Tibial nerve (tissue), 4 donors: ENCODE results near the gene TGFBI. TPM values are rescaled to one million over a fixed set of nuclear protein-coding genes. Genes with fewer than 3 reads are reported as not detected.

Experiments
- DNase-seq, 2 donors: peaks; one replicate each; pipeline ENCODE4 v3.0.0-alpha.2; 2019; ENCODE audit warnings: low spot score in 2 of 2
- H3K27ac ChIP-seq, 4 donors: fragments of 200-600 bp; sonication (generic) in 3 of 4; one replicate each; pipeline ENCODE4 v1.5.1; 2017 to 2019; ENCODE audit warnings: mild to moderate bottlenecking in 1 of 4
- H3K27me3 ChIP-seq, 2 donors: fragments of 200-600 bp; sonication (generic) in 1 of 2; one replicate each; pipeline versions ENCODE4 v1.5.1 to v1.6.0; 2017 to 2019
- H3K36me3 ChIP-seq, 3 donors: fragments of 200-600 bp; sonication (generic); one replicate each; pipeline ENCODE4 v1.5.1; 2018 to 2019
- H3K4me1 ChIP-seq, 4 donors: fragments of 200-600 bp; sonication (generic) in 3 of 4; one replicate each; pipeline ENCODE4 v1.5.1; 2017 to 2019
- H3K4me3 ChIP-seq, 4 donors: fragments of 200-600 bp; sonication (generic) in 3 of 4; one replicate each; pipeline ENCODE4 v1.5.1; 2017 to 2019; ENCODE audit warnings: mild to moderate bottlenecking in 1 of 4, moderate library complexity in 1 of 4
- H3K9me3 ChIP-seq, 4 donors: fragments of 200-600 bp; sonication (generic) in 3 of 4; one replicate each; pipeline ENCODE4 v1.5.1; 2017 to 2019
- CTCF ChIP-seq, 5 experiments: fragments of 200-600 bp in 3 of 5; fragments of 450-650 bp in 2 of 5; sonication (generic) in 3 of 5; IDR thresholded peaks; one replicate each; pipeline ENCODE4 v1.5.1; 2016 to 2019; ENCODE audit warnings: antibody characterized with exemption in 5 of 5, mild to moderate bottlenecking in 3 of 5, moderate library complexity in 2 of 5
- EP300 ChIP-seq, 2 donors: sonication (generic); formaldehyde crosslinking; IDR thresholded peaks; one replicate each; pipeline ENCODE4 v1.6.1; 2017; ENCODE audit warnings: antibody characterized with exemption in 2 of 2, mild to moderate bottlenecking in 1 of 2
- POLR2A ChIP-seq, 2 donors: fragments of 450-650 bp; IDR thresholded peaks; one replicate each; pipeline ENCODE4 v1.6.1; 2017; ENCODE audit warnings: antibody characterized with exemption in 2 of 2, mild to moderate bottlenecking in 2 of 2, moderate library complexity in 2 of 2
- WGBS, 2 donors: methylation state at CpG; one replicate each; pipeline ENCODE4 v1.1.5; 2018; 5-methylcytosine and 5-hydroxymethylcytosine counted together
- total RNA-seq, 4 donors: library from RNA; depleted of rRNA; stranded (reverse); fragments of >200 nt; gene quantifications; one replicate each; pipeline ENCODE4 v1.1.0, GENCODE V29; 2016

TGFBI gene
- total RNA-seq, 4 donors from 2014 or later, result 158 to 291 (median 212) TPM

DNA sequence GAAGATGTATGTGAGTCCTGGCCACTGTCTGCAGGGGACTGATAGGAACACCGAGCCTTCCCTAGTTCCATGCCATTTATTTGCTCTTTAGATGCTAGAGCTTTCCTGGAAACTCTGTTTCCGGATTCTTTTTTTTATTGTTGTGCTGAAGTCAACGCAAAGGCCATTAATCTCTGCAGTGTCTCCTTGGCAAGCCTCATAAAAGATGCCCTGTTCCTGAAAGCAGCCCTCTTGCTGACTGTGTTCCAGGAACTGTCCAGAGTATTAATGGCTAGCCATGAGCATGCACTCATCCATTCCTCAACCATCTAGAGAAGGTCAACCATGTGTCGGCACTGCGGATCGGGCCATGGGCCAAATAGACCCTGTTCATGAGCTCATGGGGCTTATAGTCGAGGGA, 61.0 kb downstream of the TGFBI start:
- Histone ChIP-seq H3K4me3 (no peak overlapping the region), H3K27me3 (no peaks in the 10 kb centered on the region), H3K9me3 (no peaks in the 10 kb centered on the region), H3K4me1 (peaks cover 0 to 10% (median 6%) of the 10 kb centered on the region in 4 donors), H3K27ac (no peak overlapping the region), H3K36me3 (no peaks in the 10 kb centered on the region)
- WGBS, 2 donors, result 45 to 52% methylated on average over 7 of the region's 7 CpGs
- no peak for TF ChIP-seq EP300 (IDR thresholded peaks at IDR 0.05)
- no peak for DNase-seq

- no peak overlapping the region for H3K4me3 ChIP-seq
- H3K9me3 ChIP-seq, result no peaks in the 10 kb centered on the region
- H3K4me1 ChIP-seq, result peaks cover 0 to 10% (median 6%) of the 10 kb centered on the region in 4 donors
- H3K27ac ChIP-seq, result no peak overlapping the region
- no peak for DNase-seq
- WGBS, 2 donors, result 90 to 95% methylated on average over 4 of the region's 4 CpGs
- no peaks in the 10 kb centered on the region for H3K36me3 ChIP-seq
- TF ChIP-seq CTCF (IDR thresholded peaks at IDR 0.05), result no peak
- TF ChIP-seq POLR2A (IDR thresholded peaks at IDR 0.05), result no peak
- TF ChIP-seq EP300 (IDR thresholded peaks at IDR 0.05), result no peak
- no peaks in the 10 kb centered on the region for H3K27me3 ChIP-seq
Observed at GRCh38 chr5:136090319-136090718, 61.5 kb downstream of the TGFBI start.

DNA sequence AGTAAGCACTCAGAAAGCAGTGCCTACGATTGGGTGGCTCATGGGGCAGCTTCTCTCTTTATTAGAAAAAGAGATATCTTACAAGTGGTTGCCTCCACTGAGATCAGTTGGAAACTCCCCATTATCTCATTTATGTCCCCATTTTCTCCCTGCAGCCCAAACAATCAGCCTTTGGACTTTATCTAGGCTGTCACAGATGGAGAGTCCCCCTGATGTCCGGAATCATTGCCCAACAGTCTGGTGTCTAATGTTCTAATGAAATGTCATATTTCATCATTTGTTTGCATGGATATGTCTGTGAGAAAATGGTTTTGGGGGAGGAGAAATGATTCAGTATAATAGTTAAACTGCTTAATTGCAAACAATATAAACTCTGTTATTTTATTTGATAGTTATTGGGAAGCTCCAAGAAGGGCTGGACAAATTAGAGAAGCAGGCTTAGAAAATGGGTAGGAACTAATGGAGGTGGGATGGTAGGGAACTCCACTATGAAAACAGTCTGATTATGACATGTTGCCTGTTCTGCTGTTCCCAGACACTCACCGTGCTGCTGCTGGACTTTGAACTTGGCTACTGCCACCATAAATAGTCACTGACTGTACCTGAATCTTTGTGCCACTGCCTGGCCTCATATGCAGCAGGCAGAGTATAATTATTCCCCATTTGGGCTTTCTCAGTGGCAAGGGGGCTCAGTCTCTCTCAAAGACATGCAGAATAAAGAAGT, 65.6 kb downstream of the TGFBI start:
- Histone ChIP-seq H3K27ac (no peak overlapping the region), H3K36me3 (no peaks in the 10 kb centered on the region), H3K4me1 (peaks cover 0 to 3% (median 0%) of the 10 kb centered on the region in 4 donors), H3K4me3 (no peak overlapping the region), H3K9me3 (no peaks in the 10 kb centered on the region), H3K27me3 (no peaks in the 10 kb centered on the region)
- WGBS, 2 donors, result 66 to 76% methylated on average over 3 of the region's 3 CpGs
- DNase-seq, result no peak
- TF ChIP-seq EP300 (IDR thresholded peaks at IDR 0.05), result no peak
- no peak for TF ChIP-seq CTCF (IDR thresholded peaks at IDR 0.05)
- no peak for TF ChIP-seq POLR2A (IDR thresholded peaks at IDR 0.05)

DNA sequence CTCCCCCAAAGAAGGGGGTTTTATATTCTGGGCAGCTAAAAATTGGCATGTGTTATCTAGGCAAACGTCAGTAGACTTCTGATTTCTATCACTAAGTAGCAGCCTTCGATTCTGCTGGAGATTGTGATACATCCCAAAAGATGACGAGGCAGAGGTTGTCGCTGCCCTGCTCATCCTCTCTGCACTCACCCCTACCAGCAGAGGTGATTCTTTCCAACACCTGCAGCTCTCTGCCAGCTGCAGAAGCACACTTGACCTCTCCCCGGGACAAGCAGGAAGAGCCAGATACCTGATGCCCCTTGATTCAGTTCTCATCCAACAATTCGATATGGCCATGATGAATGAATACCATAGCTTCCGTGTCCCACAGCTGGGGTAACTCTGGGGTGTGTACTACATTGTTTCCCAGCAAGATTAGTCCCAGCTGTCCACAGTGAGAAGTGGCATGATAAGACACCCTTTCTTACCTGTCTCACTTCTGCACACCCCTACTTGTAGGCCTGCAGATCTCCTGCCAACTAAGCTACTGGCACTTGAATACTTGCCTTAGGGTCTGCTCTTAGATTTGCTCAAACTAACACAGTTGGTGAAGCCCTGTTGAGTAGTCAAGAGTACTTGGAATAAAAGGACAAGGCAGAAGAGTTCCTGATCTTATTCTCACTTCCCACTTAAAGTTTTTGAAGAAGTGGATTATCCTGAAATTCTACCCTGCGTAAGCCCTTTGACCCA, 66.3 kb downstream of the TGFBI start:
- Histone ChIP-seq H3K27ac (no peak overlapping the region), H3K4me3 (no peak overlapping the region), H3K36me3 (no peaks in the 10 kb centered on the region), H3K9me3 (no peaks in the 10 kb centered on the region), H3K27me3 (no peaks in the 10 kb centered on the region), H3K4me1 (peaks cover 0 to 3% (median 0%) of the 10 kb centered on the region in 4 donors)
- 70 to 87% methylated on average over 8 of the region's 8 CpGs for WGBS, 2 donors
- TF ChIP-seq CTCF (IDR thresholded peaks at IDR 0.05) (no peak), EP300 (IDR thresholded peaks at IDR 0.05) (no peak), POLR2A (IDR thresholded peaks at IDR 0.05) (no peak)
- DNase-seq, result no peak

GRCh38 chr5:136098176-136098575, 69.4 kb downstream of the TGFBI start:
- Histone ChIP-seq H3K4me3 (no peak overlapping the region), H3K36me3 (no peaks in the 10 kb centered on the region), H3K9me3 (no peaks in the 10 kb centered on the region), H3K27me3 (no peaks in the 10 kb centered on the region), H3K4me1 (peaks cover 0 to 3% (median 0%) of the 10 kb centered on the region in 4 donors), H3K27ac (no peak overlapping the region)
- TF ChIP-seq POLR2A (IDR thresholded peaks at IDR 0.05), result no peak
- TF ChIP-seq EP300 (IDR thresholded peaks at IDR 0.05), result no peak
- no peak for TF ChIP-seq CTCF (IDR thresholded peaks at IDR 0.05)
- DNase-seq, result no peak
- WGBS, 2 donors, result 67 to 70% methylated on average over 4 of the region's 4 CpGs
